H1 (cell line): Measurements from ENCODE around the gene C5orf22. TPM values are rescaled to one million over a fixed set of nuclear protein-coding genes. Genes with fewer than 3 reads are reported as not detected.

Source experiments
- BCL11A ChIP-seq, 2 experiments: IDR thresholded peaks; one replicate each; pipeline ENCODE4 v1.6.1; 2011; ENCODE audit warnings: low read depth in 2 of 2, low read length in 2 of 2, mild to moderate bottlenecking in 2 of 2
- KDM1A ChIP-seq: fragments of 200-600, 300-600 bp; sonication (generic); IDR thresholded peaks from 2 replicates; pipeline ENCODE4 v1.7.1; 2016; ENCODE audit warnings: mild to moderate bottlenecking, low read length, borderline replicate concordance
- KDM4A ChIP-seq: IDR thresholded peaks from one replicate; pipeline ENCODE4 v1.7.1; 2012; ENCODE audit warnings: low read depth, mild to moderate bottlenecking, moderate library complexity, low read length, inconsistent platforms; ENCODE audit not compliant: severe bottlenecking
- NANOG ChIP-seq: IDR thresholded peaks from 2 replicates; pipeline ENCODE4 v1.6.1; 2011; ENCODE audit warnings: low read length, low read depth, mild to moderate bottlenecking, inconsistent platforms; ENCODE audit not compliant: insufficient read depth, poor library complexity, severe bottlenecking
- polyA plus RNA-seq, 7 experiments: library from polyadenylated mRNA; depleted of rRNA in 3 of 7; stranded (reverse) in 5 of 7; unstranded in 2 of 7; fragments of >200 nt in 5 of 7; fragments of 200-250 nt in 2 of 7; gene quantifications; 1 replicate in 5 of 7; 2 replicates in 1 of 7; 4 replicates in 1 of 7; pipeline versions ENCODE4 v1.2.1 to v1.2.3, GENCODE V29; 2011 to 2013; ENCODE audit warnings: missing spikeins in 2 of 7, mixed read lengths in 2 of 7
- total RNA-seq: library from RNA; stranded (reverse); fragmentation: NEBNext Ultra II Directional; extraction: Animal tissue kit (Norgen Biotek cat#: 25700); gene quantifications from 2 replicates; pipeline ENCODE4 v1.2.1, GENCODE V29; 2021
- TF ChIP-seq, protein P1 (sequence below): fragments of 300-600 bp; sonication (generic); IDR thresholded peaks from 2 replicates; pipeline ENCODE4 v1.7.1; 2012; ENCODE audit warnings: low read length, moderate library complexity, mild to moderate bottlenecking, inconsistent platforms; ENCODE audit not compliant: insufficient replicate concordance
- TF ChIP-seq, protein P2 (sequence below): IDR thresholded peaks from 2 replicates; pipeline ENCODE4 v1.6.1; 2012; ENCODE audit warnings: low read length, inconsistent platforms

The C5orf22 gene
- total and polyA plus RNA-seq, 2 of the 8 experiments (the other 6 are each of a cell fraction or from before 2014, with no cell fraction given): 19.6 to 36.2 TPM

DNA sequence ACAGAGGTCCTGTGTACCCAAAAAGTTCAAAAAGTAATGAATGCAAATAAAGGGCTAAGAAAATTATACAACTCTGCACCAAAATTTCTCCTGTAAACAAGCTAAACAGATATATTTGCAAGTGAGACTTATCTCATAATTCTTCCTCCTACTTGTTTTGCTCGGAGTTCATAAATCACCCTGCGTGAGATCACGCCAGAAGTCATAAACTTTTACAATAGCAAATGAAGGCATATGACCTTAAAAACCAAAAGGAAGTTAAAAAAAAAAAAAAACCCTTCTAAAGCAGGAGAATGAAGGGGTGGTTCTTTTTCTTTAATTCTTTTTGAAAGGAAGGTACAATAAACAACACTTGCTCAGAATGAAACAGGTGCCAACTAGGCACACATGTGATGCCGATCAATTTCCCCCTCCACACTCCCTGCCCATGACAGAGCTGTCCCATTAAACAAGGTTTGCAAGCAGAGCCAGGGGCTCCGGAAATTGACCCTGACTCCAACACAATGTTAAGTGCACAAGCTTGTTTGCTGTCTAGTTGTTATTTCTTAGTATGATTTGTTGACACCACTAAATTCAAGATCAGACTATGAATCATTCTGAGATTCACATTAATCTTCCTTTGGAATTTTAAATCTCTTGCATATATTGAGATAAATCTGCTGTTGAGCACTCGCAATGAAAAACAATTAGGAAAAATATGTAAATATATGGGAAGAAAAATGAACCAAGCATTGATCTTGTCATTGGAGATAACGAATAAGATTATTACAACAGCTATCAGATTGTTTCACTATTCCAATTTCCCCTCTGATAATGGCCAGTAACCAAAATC lies 46.5 kb upstream of the C5orf22 start (continued):
- TF ChIP-seq, protein P1, sequence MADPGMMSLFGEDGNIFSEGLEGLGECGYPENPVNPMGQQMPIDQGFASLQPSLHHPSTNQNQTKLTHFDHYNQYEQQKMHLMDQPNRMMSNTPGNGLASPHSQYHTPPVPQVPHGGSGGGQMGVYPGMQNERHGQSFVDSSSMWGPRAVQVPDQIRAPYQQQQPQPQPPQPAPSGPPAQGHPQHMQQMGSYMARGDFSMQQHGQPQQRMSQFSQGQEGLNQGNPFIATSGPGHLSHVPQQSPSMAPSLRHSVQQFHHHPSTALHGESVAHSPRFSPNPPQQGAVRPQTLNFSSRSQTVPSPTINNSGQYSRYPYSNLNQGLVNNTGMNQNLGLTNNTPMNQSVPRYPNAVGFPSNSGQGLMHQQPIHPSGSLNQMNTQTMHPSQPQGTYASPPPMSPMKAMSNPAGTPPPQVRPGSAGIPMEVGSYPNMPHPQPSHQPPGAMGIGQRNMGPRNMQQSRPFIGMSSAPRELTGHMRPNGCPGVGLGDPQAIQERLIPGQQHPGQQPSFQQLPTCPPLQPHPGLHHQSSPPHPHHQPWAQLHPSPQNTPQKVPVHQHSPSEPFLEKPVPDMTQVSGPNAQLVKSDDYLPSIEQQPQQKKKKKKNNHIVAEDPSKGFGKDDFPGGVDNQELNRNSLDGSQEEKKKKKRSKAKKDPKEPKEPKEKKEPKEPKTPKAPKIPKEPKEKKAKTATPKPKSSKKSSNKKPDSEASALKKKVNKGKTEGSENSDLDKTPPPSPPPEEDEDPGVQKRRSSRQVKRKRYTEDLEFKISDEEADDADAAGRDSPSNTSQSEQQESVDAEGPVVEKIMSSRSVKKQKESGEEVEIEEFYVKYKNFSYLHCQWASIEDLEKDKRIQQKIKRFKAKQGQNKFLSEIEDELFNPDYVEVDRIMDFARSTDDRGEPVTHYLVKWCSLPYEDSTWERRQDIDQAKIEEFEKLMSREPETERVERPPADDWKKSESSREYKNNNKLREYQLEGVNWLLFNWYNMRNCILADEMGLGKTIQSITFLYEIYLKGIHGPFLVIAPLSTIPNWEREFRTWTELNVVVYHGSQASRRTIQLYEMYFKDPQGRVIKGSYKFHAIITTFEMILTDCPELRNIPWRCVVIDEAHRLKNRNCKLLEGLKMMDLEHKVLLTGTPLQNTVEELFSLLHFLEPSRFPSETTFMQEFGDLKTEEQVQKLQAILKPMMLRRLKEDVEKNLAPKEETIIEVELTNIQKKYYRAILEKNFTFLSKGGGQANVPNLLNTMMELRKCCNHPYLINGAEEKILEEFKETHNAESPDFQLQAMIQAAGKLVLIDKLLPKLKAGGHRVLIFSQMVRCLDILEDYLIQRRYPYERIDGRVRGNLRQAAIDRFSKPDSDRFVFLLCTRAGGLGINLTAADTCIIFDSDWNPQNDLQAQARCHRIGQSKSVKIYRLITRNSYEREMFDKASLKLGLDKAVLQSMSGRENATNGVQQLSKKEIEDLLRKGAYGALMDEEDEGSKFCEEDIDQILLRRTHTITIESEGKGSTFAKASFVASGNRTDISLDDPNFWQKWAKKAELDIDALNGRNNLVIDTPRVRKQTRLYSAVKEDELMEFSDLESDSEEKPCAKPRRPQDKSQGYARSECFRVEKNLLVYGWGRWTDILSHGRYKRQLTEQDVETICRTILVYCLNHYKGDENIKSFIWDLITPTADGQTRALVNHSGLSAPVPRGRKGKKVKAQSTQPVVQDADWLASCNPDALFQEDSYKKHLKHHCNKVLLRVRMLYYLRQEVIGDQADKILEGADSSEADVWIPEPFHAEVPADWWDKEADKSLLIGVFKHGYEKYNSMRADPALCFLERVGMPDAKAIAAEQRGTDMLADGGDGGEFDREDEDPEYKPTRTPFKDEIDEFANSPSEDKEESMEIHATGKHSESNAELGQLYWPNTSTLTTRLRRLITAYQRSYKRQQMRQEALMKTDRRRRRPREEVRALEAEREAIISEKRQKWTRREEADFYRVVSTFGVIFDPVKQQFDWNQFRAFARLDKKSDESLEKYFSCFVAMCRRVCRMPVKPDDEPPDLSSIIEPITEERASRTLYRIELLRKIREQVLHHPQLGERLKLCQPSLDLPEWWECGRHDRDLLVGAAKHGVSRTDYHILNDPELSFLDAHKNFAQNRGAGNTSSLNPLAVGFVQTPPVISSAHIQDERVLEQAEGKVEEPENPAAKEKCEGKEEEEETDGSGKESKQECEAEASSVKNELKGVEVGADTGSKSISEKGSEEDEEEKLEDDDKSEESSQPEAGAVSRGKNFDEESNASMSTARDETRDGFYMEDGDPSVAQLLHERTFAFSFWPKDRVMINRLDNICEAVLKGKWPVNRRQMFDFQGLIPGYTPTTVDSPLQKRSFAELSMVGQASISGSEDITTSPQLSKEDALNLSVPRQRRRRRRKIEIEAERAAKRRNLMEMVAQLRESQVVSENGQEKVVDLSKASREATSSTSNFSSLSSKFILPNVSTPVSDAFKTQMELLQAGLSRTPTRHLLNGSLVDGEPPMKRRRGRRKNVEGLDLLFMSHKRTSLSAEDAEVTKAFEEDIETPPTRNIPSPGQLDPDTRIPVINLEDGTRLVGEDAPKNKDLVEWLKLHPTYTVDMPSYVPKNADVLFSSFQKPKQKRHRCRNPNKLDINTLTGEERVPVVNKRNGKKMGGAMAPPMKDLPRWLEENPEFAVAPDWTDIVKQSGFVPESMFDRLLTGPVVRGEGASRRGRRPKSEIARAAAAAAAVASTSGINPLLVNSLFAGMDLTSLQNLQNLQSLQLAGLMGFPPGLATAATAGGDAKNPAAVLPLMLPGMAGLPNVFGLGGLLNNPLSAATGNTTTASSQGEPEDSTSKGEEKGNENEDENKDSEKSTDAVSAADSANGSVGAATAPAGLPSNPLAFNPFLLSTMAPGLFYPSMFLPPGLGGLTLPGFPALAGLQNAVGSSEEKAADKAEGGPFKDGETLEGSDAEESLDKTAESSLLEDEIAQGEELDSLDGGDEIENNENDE: no peak
- TF ChIP-seq KDM4A (no peak), BCL11A (IDR thresholded peaks at IDR 0.05; ENCODE audit: low read depth in 2 of 2, low read length in 2 of 2) (no peak), NANOG (no peak), KDM1A (no peak)
- TF ChIP-seq, protein P2, sequence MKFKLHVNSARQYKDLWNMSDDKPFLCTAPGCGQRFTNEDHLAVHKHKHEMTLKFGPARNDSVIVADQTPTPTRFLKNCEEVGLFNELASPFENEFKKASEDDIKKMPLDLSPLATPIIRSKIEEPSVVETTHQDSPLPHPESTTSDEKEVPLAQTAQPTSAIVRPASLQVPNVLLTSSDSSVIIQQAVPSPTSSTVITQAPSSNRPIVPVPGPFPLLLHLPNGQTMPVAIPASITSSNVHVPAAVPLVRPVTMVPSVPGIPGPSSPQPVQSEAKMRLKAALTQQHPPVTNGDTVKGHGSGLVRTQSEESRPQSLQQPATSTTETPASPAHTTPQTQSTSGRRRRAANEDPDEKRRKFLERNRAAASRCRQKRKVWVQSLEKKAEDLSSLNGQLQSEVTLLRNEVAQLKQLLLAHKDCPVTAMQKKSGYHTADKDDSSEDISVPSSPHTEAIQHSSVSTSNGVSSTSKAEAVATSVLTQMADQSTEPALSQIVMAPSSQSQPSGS: no peak
